K562 (cell line): Measurements from ENCODE around the gene DDR2. TPM values are rescaled to one million over a fixed set of nuclear protein-coding genes. Genes with fewer than 3 reads are reported as not detected.

ENCODE experiments used
- ATAC-seq: fragments of 200-7000 bp; cut with Tn5 transposase; 3 replicates; pipeline ENCODE4 v1.9.1; 2020; ENCODE audit warnings: moderate library complexity
- BruUV-seq: library from RNA; stranded (reverse); fragments of 400-500 nt; replicated peaks from 2 replicates; lab custom pipeline; 2021; lab: Mats Ljungman, UMichigan
- CTCF ChIA-PET: fragments of 300-600 bp; formaldehyde crosslinking; extraction: SDS; loops from one replicate; lab custom pipeline; 2021; ENCODE audit warnings: low intra/inter-chr PET ratio; lab: Yijun Ruan, JAX
- POLR2A ChIA-PET: fragments of 300-600, 350-650 bp; sonication (Branson Sonifier 250); formaldehyde crosslinking; extraction: SDS; loops from one replicate; lab custom pipeline; 2021; ENCODE audit warnings: antibody characterized with exemption, inconsistent platforms; lab: Yijun Ruan, JAX
- DNase-seq, 4 experiments: peaks; one replicate each; pipeline versions ENCODE4 v3.0.0 to v3.0.0-alpha.2; 2011 to 2018; ENCODE audit warnings: low spot score in 3 of 4, mixed read lengths in 3 of 4; ENCODE audit errors: extremely low read depth in 1 of 4
- FAIRE-seq: peaks from 2 replicates; lab custom pipeline; 2011; peaks lifted over from hg19 to GRCh38; lab: Jason Lieb, UNC
- H2AFZ ChIP-seq: 2 replicates; pipeline ENCODE4 v1.6.0; 2011; ENCODE audit warnings: low read depth, low read length, control low read depth, inconsistent platforms
- H3K27ac ChIP-seq: fragments of 200-600 bp; 3 replicates; pipeline ENCODE4 v1.8.0; 2011; ENCODE audit warnings: low read depth, mild to moderate bottlenecking, control low read depth, inconsistent platforms, low read length, moderate library complexity, mixed read lengths; ENCODE audit errors: extremely low read depth
- H3K27me3 ChIP-seq, 2 experiments: fragments of 300-600 bp in 1 of 2; 2 replicates in 1 of 2; 3 replicates in 1 of 2; pipeline versions ENCODE4 v1.6.0 to v1.8.0; 2011; ENCODE audit warnings: inconsistent platforms in 2 of 2, low read length in 2 of 2, mild to moderate bottlenecking in 1 of 2, mixed read lengths in 1 of 2, moderate library complexity in 1 of 2; ENCODE audit not compliant: control insufficient read depth in 2 of 2, insufficient read depth in 2 of 2
- H3K36me3 ChIP-seq: fragments of 300-600 bp; 3 replicates; pipeline ENCODE4 v1.8.0; 2011; ENCODE audit warnings: mild to moderate bottlenecking, low read length, inconsistent platforms; ENCODE audit not compliant: control insufficient read depth, insufficient read depth
- H3K4me1 ChIP-seq, 2 experiments: fragments of 200-600 bp in 1 of 2; replicated peaks in 1 of 2; 2 replicates in 1 of 2; 3 replicates in 1 of 2; pipeline versions ENCODE4 v1.5.1 to v1.8.0; 2011; ENCODE audit warnings: inconsistent platforms in 2 of 2, low read length in 2 of 2, mild to moderate bottlenecking in 1 of 2, mixed read lengths in 1 of 2, moderate library complexity in 1 of 2; ENCODE audit not compliant: control insufficient read depth in 2 of 2, insufficient read depth in 2 of 2
- H3K4me2 ChIP-seq: 2 replicates; pipeline ENCODE4 v1.6.1; 2011; ENCODE audit warnings: low read length, control low read depth, inconsistent platforms, mixed read lengths; ENCODE audit not compliant: insufficient read depth
- H3K4me3 ChIP-seq: fragments of 200-600 bp; sonication (generic), shearing (Covaris generic); 2 replicates; pipeline ENCODE4 v1.5.1; 2016; ENCODE audit warnings: control low read depth, inconsistent platforms
- H3K79me2 ChIP-seq: fragments of 200-600 bp; 3 replicates; pipeline ENCODE4 v1.8.0; 2011; ENCODE audit warnings: low read length, inconsistent platforms; ENCODE audit not compliant: control insufficient read depth, insufficient read depth
- H3K9ac ChIP-seq, 2 experiments: 2 replicates each; pipeline versions ENCODE4 v1.6.0 to v1.6.1; 2011; ENCODE audit warnings: low read depth in 2 of 2, low read length in 2 of 2, control low read depth in 1 of 2, inconsistent platforms in 1 of 2, mild to moderate bottlenecking in 1 of 2, mixed read lengths in 1 of 2; ENCODE audit not compliant: insufficient read depth in 1 of 2
- H3K9me1 ChIP-seq: one replicate; pipeline ENCODE4 v1.6.0; 2011; ENCODE audit warnings: inconsistent platforms, mild to moderate bottlenecking, low read length, moderate library complexity; ENCODE audit not compliant: control insufficient read depth, insufficient read depth
- H3K9me3 ChIP-seq: replicated peaks from 2 replicates; pipeline ENCODE4 v1.5.1; 2011; ENCODE audit warnings: low read depth, low read length, inconsistent platforms; ENCODE audit not compliant: control insufficient read depth, insufficient read depth
- H4K20me1 ChIP-seq: replicated peaks from 2 replicates; pipeline ENCODE4 v1.6.1; 2011; ENCODE audit warnings: low read length, inconsistent platforms, mixed read lengths; ENCODE audit not compliant: control insufficient read depth, insufficient read depth
- ADNP ChIP-seq: fragments of 200-800 bp; sonication (Bioruptor generic); IDR thresholded peaks from 2 replicates; pipeline ENCODE4 v1.6.1; 2016; ENCODE audit warnings: missing genetic modification characterization, missing compliant biosample characterization
- CHD4 ChIP-seq: fragments of 200-600 bp; sonication (generic); IDR thresholded peaks from 3 replicates; pipeline ENCODE4 v1.6.1; 2012; ENCODE audit warnings: low read depth, mild to moderate bottlenecking, mixed read lengths, low read length, inconsistent platforms; ENCODE audit not compliant: insufficient read depth, insufficient replicate concordance, poor library complexity, severe bottlenecking
- EP400 ChIP-seq: fragments of 450-650 bp; IDR thresholded peaks from 2 replicates; pipeline ENCODE4 v1.6.1; 2017; ENCODE audit warnings: antibody characterized with exemption, mild to moderate bottlenecking, moderate library complexity
- EZH2 ChIP-seq: IDR thresholded peaks from 2 replicates; pipeline ENCODE4 v1.6.1; 2012; ENCODE audit warnings: low read depth, mild to moderate bottlenecking, inconsistent platforms, low read length, borderline replicate concordance
- GTF2E2 ChIP-seq: fragments of 200-800 bp; sonication (Bioruptor generic); IDR thresholded peaks from 2 replicates; pipeline ENCODE4 v1.6.1; 2016; ENCODE audit warnings: missing genetic modification characterization, missing compliant biosample characterization
- HCFC1 ChIP-seq: IDR thresholded peaks from 2 replicates; pipeline ENCODE4 v1.6.1; 2012; ENCODE audit warnings: low read depth, low read length, improper control_type of control experiment
- MAZ ChIP-seq, 2 experiments: fragments of 450-650 bp in 1 of 2; sonication (generic) in 1 of 2; formaldehyde crosslinking; IDR thresholded peaks in 1 of 2; conservative IDR thresholded peaks in 1 of 2; 2 replicates each; pipeline versions ENCODE4 v1.4.0 to v1.5.0; 2020; ENCODE audit warnings: mild to moderate bottlenecking in 1 of 2, missing genetic modification reagents in 1 of 2
- NUFIP1 ChIP-seq: fragments of 450-650 bp; IDR thresholded peaks from 2 replicates; pipeline ENCODE4 v1.6.1; 2018; ENCODE audit not compliant: partially characterized antibody
- PHTF2 ChIP-seq: fragments of 250-450 bp; sonication (Bioruptor Pico); IDR thresholded peaks from 2 replicates; pipeline ENCODE4 v1.5.0; 2021; ENCODE audit warnings: mild to moderate bottlenecking
- WGBS: fragments of 100-300 bp; shearing (Covaris generic); methylation state at CpG from one replicate; pipeline ENCODE4 v1.1.6; 2016; ENCODE audit warnings: low coverage, mixed read lengths; ENCODE audit not compliant: insufficient coverage; ENCODE audit errors: missing lambda C conversion rate; 5-methylcytosine and 5-hydroxymethylcytosine counted together
- in situ Hi-C: fragments of 300-500 bp; cut with MboI; formaldehyde crosslinking; loops from 4 replicates; pipeline ENCODE4 v1.15.0; 2018; ENCODE audit warnings: inconsistent platforms, mixed read lengths
- intact Hi-C: fragments of 100-400 bp; cut with micrococcal nuclease; formaldehyde crosslinking; loops from 2 replicates; pipeline ENCODE4 v1.14.2; 2022
- polyA plus RNA-seq, 8 experiments: library from polyadenylated mRNA; depleted of rRNA in 4 of 8; stranded (reverse) in 5 of 8; unstranded in 3 of 8; fragments of >200 nt; fragmentation: Nextera tagmentation in 2 of 8; fragmentation: Illumina TruSeq in 1 of 8; extraction: Ambion mirVana in 2 of 8; extraction: Trizol in 1 of 8; gene quantifications; 2 replicates each; pipeline versions ENCODE4 v1.2.1 to v1.2.3, GENCODE V29; 2011 to 2014; ENCODE audit warnings: inconsistent platforms in 1 of 8, missing spikeins in 1 of 8
- total RNA-seq, 7 experiments: library from RNA; depleted of rRNA in 6 of 7; stranded (reverse); fragments of >200 nt in 6 of 7; fragmentation: Illumina TruSeq in 2 of 7; extraction: Trizol in 2 of 7; gene quantifications; 2 replicates each; pipeline versions ENCODE4 v1.2.1 to v1.2.3, GENCODE V29; 2011 to 2021; ENCODE audit warnings: low replicate concordance in 1 of 7
- TF ChIP-seq, protein P1 (sequence below): fragments of 450-650 bp; formaldehyde crosslinking; IDR thresholded peaks from 2 replicates; pipeline ENCODE4 v1.4.0; 2022; ENCODE audit warnings: missing genetic modification characterization
- TF ChIP-seq, protein P2 (sequence below): IDR thresholded peaks from 2 replicates; pipeline ENCODE4 v1.6.1; 2016; ENCODE audit warnings: missing genetic modification characterization, missing compliant biosample characterization
- TF ChIP-seq, protein P3 (sequence below): sonication (generic); formaldehyde crosslinking; IDR thresholded peaks from 2 replicates; pipeline ENCODE4 v1.8.1; 2023; ENCODE audit warnings: mild to moderate bottlenecking, missing genetic modification reagents, moderate library complexity

Gene DDR2
- total and polyA plus RNA-seq, 9 of the 15 experiments (the other 6 are each of a cell fraction or from before 2014, with no cell fraction given): 0.36 to 2.0 (median 1.1) TPM

DNA sequence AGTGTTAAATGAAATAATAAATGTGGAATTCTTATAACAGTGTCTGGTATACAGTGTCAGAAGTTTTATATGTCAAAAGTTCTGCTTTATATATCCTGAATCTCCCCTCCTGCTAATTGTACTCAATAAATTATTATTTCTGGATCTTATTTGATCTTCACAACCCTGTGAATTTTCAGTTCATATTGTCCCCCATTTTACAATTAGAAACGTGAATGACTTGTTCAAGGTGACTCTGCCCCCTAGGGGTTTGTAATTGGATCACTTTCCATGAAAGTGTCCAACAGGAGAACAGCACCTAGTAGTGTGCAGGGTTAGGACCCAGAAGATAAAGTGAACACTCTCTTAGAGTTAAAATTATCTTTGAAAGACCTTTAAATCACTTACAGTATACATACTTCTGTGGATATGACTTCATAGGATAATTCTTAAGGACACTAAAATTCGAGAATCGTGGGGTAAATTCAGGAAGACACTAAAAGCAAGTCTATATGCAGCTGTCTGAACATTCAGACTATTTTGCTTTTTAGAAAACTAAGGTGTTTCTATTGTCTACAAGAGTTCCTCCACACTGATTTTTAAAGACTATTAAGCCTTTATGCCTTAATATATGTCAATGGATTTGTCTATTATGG is 4.5 kb upstream of the DDR2 start (continued):
- TF ChIP-seq HCFC1: 0 out of 2 replicates have a peak, but pooled peaks have one; percentile 21

DNA sequence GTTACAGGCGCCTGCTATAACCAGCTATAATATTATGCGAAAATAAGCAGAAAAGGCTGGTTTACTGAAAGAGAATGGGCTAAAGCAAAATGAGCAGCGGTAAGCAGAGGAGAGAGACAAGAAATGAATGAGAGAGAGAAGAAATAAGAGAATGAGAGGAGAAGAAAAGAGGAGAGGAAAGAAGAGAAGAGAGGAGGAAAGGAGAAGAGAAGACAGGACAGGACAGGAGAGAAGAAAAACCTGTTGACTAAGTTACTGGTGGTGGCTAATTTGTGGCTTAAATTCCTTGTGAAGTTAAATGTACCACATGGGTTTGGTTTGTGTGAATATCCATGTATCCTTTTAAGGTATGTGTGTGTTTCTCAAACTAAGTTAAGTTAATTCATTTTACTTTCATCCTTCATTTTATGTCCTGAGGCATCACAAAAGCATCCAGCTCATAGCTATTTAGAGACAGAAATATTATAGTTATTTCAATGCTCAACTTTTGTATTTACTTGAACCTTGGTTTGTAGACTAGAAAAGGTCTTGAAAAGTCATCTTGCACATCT is 3.1 kb upstream of the DDR2 start:
- TF ChIP-seq ADNP (tag): no peak
- TF ChIP-seq PHTF2 (CRISPR knock-in tag): no peak
- TF ChIP-seq, protein P1, sequence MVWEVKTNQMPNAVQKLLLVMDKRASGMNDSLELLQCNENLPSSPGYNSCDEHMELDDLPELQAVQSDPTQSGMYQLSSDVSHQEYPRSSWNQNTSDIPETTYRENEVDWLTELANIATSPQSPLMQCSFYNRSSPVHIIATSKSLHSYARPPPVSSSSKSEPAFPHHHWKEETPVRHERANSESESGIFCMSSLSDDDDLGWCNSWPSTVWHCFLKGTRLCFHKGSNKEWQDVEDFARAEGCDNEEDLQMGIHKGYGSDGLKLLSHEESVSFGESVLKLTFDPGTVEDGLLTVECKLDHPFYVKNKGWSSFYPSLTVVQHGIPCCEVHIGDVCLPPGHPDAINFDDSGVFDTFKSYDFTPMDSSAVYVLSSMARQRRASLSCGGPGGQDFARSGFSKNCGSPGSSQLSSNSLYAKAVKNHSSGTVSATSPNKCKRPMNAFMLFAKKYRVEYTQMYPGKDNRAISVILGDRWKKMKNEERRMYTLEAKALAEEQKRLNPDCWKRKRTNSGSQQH (CRISPR knock-in tag): peak; percentile 24; the same call in 1 of the 2 replicates
- TF ChIP-seq GTF2E2 (tag): no peak
- no peak for TF ChIP-seq EZH2
- TF ChIP-seq, protein P2, sequence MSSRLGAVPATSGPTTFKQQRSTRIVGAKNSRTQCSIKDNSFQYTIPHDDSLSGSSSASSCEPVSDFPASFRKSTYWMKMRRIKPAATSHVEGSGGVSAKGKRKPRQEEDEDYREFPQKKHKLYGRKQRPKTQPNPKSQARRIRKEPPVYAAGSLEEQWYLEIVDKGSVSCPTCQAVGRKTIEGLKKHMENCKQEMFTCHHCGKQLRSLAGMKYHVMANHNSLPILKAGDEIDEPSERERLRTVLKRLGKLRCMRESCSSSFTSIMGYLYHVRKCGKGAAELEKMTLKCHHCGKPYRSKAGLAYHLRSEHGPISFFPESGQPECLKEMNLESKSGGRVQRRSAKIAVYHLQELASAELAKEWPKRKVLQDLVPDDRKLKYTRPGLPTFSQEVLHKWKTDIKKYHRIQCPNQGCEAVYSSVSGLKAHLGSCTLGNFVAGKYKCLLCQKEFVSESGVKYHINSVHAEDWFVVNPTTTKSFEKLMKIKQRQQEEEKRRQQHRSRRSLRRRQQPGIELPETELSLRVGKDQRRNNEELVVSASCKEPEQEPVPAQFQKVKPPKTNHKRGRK: peak; percentile 87
- TF ChIP-seq NUFIP1: no peak
- no peak for TF ChIP-seq CHD4
- TF ChIP-seq, protein P3, sequence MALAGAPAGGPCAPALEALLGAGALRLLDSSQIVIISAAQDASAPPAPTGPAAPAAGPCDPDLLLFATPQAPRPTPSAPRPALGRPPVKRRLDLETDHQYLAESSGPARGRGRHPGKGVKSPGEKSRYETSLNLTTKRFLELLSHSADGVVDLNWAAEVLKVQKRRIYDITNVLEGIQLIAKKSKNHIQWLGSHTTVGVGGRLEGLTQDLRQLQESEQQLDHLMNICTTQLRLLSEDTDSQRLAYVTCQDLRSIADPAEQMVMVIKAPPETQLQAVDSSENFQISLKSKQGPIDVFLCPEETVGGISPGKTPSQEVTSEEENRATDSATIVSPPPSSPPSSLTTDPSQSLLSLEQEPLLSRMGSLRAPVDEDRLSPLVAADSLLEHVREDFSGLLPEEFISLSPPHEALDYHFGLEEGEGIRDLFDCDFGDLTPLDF (CRISPR knock-in tag): no peak
- no peak for TF ChIP-seq EP400
- TF ChIP-seq MAZ (CRISPR knock-in tag; conservative IDR thresholded peaks at IDR 0.05 in 1 of 2, IDR thresholded peaks at IDR 0.05 in 1 of 2): no peak
- CTCF ChIA-PET: no interaction called here
- intact Hi-C loops: loop anchor here (10.0 kb wide), 1 partner anchor 354 kb away; no protein-coding TSS in a partner anchor
- in situ Hi-C loops: loop anchor here (10.0 kb wide), 1 partner anchor 176 kb away; no protein-coding TSS in a partner anchor
- H3K36me3 ChIP-seq: no peaks in the 10 kb centered on the region
- FAIRE-seq (no peak), ATAC-seq (no peak), DNase-seq (no peak)
- no peaks in the 10 kb centered on the region for H3K27me3 ChIP-seq
- peaks cover 7 to 35% of the 10 kb centered on the region in 2 experiments for H3K4me1 ChIP-seq
- H3K9me1 ChIP-seq: no peaks in the 10 kb centered on the region
- WGBS: 41% methylated on average over 3 of the region's 3 CpGs
- H3K9me3 ChIP-seq: no peaks in the 10 kb centered on the region
- no peak overlapping the region for H2AFZ ChIP-seq
- H3K4me3 ChIP-seq: no peak overlapping the region
- POLR2A ChIA-PET: interaction anchor here (0.6 to 1.7 kb wide), 3 partner anchors 13 to 52 kb away, joined by 3 to 6 read pairs (median 3); no protein-coding TSS in a partner anchor
- no peaks in the 10 kb centered on the region for H3K79me2 ChIP-seq
- H3K9ac ChIP-seq: no peak overlapping the region
- no peak overlapping the region for H3K4me2 ChIP-seq
- BruUV-seq: no TSS peak
- no peak overlapping the region for H3K27ac ChIP-seq
- H4K20me1 ChIP-seq: no peaks in the 10 kb centered on the region
